ENCODE results near the gene SRL. TPM values are rescaled to one million over a fixed set of nuclear protein-coding genes. Genes with fewer than 3 reads are reported as not detected.

The SRL gene
- total and polyA plus RNA-seq, 12 donors: 0.24 to 1.8 (median 0.52) TPM; not detected in 2

DNA sequence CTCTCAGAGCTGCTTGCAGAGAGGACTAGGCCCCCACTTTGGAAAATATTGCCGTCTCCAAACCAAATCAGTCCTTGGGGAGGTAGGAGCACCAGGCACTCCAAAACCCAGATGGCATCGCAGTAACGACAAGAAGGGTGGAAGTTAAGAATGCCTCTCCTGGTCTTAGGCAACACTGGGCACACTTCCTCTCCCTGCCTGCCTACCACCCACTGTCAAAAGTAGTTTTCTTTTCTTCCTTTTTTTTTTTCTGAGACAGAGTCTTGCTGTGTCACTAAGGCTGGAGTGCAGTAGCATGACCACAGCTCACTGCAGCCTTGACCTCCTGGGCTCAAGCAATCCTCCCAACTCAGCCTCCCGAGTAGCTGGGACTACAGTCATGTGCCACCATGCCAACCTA lies 47.2 kb downstream of the SRL start:
- TF ChIP-seq POLR2A (IDR thresholded peaks at IDR 0.05): no peak
- TF ChIP-seq, protein P1, sequence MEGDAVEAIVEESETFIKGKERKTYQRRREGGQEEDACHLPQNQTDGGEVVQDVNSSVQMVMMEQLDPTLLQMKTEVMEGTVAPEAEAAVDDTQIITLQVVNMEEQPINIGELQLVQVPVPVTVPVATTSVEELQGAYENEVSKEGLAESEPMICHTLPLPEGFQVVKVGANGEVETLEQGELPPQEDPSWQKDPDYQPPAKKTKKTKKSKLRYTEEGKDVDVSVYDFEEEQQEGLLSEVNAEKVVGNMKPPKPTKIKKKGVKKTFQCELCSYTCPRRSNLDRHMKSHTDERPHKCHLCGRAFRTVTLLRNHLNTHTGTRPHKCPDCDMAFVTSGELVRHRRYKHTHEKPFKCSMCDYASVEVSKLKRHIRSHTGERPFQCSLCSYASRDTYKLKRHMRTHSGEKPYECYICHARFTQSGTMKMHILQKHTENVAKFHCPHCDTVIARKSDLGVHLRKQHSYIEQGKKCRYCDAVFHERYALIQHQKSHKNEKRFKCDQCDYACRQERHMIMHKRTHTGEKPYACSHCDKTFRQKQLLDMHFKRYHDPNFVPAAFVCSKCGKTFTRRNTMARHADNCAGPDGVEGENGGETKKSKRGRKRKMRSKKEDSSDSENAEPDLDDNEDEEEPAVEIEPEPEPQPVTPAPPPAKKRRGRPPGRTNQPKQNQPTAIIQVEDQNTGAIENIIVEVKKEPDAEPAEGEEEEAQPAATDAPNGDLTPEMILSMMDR (IDR thresholded peaks at IDR 0.05): no peak
- WGBS, 4 donors: 48 to 75% (median 66%) methylated on average over 4 of the region's 4 CpGs
- Histone ChIP-seq H3K4me3 (no peak overlapping the region), H3K27ac (no peak overlapping the region), H3K27me3 (no peaks in the 10 kb centered on the region), H3K9me3 (replicated peaks in 1 of 3) (no peaks in the 10 kb centered on the region), H3K36me3 (replicated peaks in 1 of 2) (no peaks in the 10 kb centered on the region), H3K4me1 (replicated peaks in 1 of 2) (no peaks in the 10 kb centered on the region)
- intact Hi-C loops (cut with DNase I): no loop called here
- DNase-seq: no peak

DNA sequence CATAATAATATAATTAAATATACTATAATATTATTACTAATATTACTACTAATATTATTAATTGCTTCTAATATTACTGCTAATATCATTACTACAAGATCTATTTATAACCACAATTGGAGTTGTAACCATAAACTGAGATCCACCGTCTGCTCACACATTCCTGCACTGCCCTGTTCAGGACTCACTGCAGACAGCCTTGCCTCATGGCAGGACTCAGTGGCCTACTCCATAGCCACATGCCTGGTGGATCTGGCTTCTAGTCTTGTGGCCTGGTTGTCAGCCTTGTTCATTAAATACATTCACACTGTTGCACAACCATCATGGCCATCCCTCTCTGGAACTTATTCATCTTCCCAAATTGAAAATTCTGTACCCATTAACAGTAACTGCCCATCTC lies 48.0 kb downstream of the SRL start:
- Histone ChIP-seq H3K4me3 (no peak overlapping the region), H3K27me3 (no peaks in the 10 kb centered on the region), H3K36me3 (replicated peaks in 1 of 2) (no peaks in the 10 kb centered on the region), H3K4me1 (replicated peaks in 1 of 2) (no peaks in the 10 kb centered on the region), H3K9me3 (replicated peaks in 1 of 3) (no peaks in the 10 kb centered on the region), H3K27ac (no peak overlapping the region)
- TF ChIP-seq, protein P1 (IDR thresholded peaks at IDR 0.05): no peak
- TF ChIP-seq POLR2A (IDR thresholded peaks at IDR 0.05): no peak
- 83 to 96% (median 86%) methylated on average over 1 of the region's 1 CpG for WGBS, 4 donors
- DNase-seq: no peak
- intact Hi-C loops (cut with DNase I): no loop called here

DNA sequence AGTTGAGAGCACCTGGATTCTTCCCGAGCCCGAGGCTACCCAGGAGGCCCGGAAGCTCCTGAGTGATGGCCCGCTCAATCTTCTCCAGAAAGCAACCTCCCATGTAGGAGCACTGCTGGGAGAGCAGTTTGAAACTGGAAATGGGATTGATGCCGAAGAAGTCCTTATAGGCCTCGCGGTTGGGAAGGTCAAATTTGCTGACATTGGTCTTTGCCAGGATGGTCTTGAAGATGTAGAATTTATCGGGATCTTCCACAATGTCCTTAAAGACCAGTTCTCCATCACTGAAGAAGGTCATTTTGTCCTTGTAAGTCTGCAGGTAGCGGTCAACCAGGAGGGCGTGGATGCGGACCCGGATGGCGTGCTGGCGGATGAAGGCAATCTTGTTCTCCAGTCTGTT lies 49.7 kb downstream of the SRL start:
- no peak overlapping the region for H3K27ac ChIP-seq
- H3K36me3 ChIP-seq (replicated peaks in 1 of 2): no peaks in the 10 kb centered on the region
- H3K4me1 ChIP-seq (replicated peaks in 1 of 2): no peaks in the 10 kb centered on the region
- TF ChIP-seq, protein P1 (IDR thresholded peaks at IDR 0.05): no peak
- TF ChIP-seq POLR2A (IDR thresholded peaks at IDR 0.05): no peak
- no peaks in the 10 kb centered on the region for H3K27me3 ChIP-seq
- no peak for DNase-seq
- WGBS, 4 donors: 96 to 99% (median 96%) methylated on average over 14 of the region's 14 CpGs
- intact Hi-C loops (cut with DNase I): no loop called here
- H3K4me3 ChIP-seq: no peak overlapping the region
- H3K9me3 ChIP-seq (replicated peaks in 1 of 3): no peaks in the 10 kb centered on the region

DNA sequence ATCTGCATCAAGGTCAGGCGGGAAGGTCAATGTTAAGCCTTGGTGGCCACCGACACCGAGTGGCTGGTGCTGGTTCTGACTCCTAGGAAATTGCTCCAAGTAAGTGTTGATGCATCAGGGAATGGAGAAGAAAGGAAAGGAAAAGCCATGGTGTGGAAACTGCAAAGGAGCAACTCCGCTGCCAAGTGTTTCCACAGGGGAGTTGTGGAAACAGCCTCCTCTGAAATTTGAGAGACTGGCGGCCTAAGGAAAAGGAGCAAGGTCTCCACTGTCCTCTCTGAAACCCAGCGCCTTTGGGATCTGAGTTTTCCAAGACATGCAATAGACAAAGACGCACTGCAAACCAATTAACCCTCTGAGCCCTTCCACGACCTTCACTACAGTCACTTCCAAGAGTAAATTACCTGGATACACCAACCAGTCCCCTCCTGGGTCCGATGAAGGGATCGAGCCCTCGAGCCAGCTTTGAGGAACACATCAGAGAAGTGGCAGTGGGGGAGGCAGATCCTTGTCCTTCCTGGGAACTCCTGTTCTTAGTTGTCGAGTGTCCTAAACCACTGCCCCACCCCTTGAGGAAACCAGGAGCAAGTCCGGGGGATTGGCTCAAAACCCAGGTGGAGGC lies 51.1 kb downstream of the SRL start:
- H3K4me1 ChIP-seq (replicated peaks in 1 of 2): no peaks in the 10 kb centered on the region
- intact Hi-C loops (cut with DNase I): no loop called here
- no peak for DNase-seq
- no peaks in the 10 kb centered on the region for H3K36me3 ChIP-seq (replicated peaks in 1 of 2)
- H3K9me3 ChIP-seq (replicated peaks in 1 of 3): no peaks in the 10 kb centered on the region
- H3K27ac ChIP-seq: no peak overlapping the region
- 76 to 81% (median 79%) methylated on average over 13 of the region's 13 CpGs for WGBS, 4 donors
- no peak overlapping the region for H3K4me3 ChIP-seq
- no peaks in the 10 kb centered on the region for H3K27me3 ChIP-seq
- TF ChIP-seq, protein P1 (IDR thresholded peaks at IDR 0.05): no peak
- TF ChIP-seq POLR2A (IDR thresholded peaks at IDR 0.05): no peak

All from adrenal gland (tissue), 12 donors.